GM23338 (cell line): ENCODE measurements around the gene CASP3. TPM values are rescaled to one million over a fixed set of nuclear protein-coding genes. Genes with fewer than 3 reads are reported as not detected.

Experiments
- ATAC-seq: fragments of 200-7000 bp; cut with Tn5 transposase; 3 replicates; pipeline ENCODE4 v1.9.1; 2020
- DNase-seq: peaks from one replicate; pipeline ENCODE4 v3.0.0-alpha.2; 2015; ENCODE audit warnings: low spot score
- H2AFZ ChIP-seq: fragments of 200-600 bp; sonication (generic); 2 replicates; pipeline ENCODE4 v1.8.0; 2016; ENCODE audit warnings: antibody characterized with exemption, mild to moderate bottlenecking, moderate library complexity
- H3F3A ChIP-seq: fragments of 200-600 bp; sonication (generic); replicated peaks from 2 replicates; pipeline ENCODE4 v1.8.0; 2017; ENCODE audit warnings: antibody characterized with exemption, mixed run types, low read depth
- H3K27ac ChIP-seq: fragments of 200-600 bp; sonication (generic); 2 replicates; pipeline ENCODE4 v1.6.1; 2016; ENCODE audit warnings: low read depth
- H3K27me3 ChIP-seq: fragments of 200-600 bp; sonication (generic); 2 replicates; pipeline ENCODE4 v1.8.0; 2016; ENCODE audit warnings: mild to moderate bottlenecking, mixed run types, moderate library complexity; ENCODE audit not compliant: insufficient read depth
- H3K36me3 ChIP-seq: fragments of 200-600 bp; sonication (generic); 2 replicates; pipeline ENCODE4 v1.8.0; 2016; ENCODE audit warnings: mild to moderate bottlenecking; ENCODE audit not compliant: insufficient read depth
- H3K4me1 ChIP-seq: fragments of 200-600 bp; sonication (generic); 2 replicates; pipeline ENCODE4 v1.8.0; 2016; ENCODE audit warnings: mild to moderate bottlenecking, moderate library complexity; ENCODE audit not compliant: insufficient read depth
- H3K4me2 ChIP-seq: fragments of 200-600 bp; sonication (generic); 2 replicates; pipeline ENCODE4 v1.7.1; 2017; ENCODE audit warnings: mixed run types
- H3K4me3 ChIP-seq: fragments of 200-600 bp; sonication (generic); 2 replicates; pipeline ENCODE4 v1.6.1; 2016; ENCODE audit warnings: mixed run types
- H3K79me2 ChIP-seq: fragments of 200-600 bp; sonication (generic); replicated peaks from 2 replicates; pipeline ENCODE4 v1.8.0; 2017; ENCODE audit warnings: mild to moderate bottlenecking; ENCODE audit not compliant: insufficient read depth
- H3K9me2 ChIP-seq: fragments of 200-600 bp; sonication (generic); 2 replicates; pipeline ENCODE4 v1.8.0; 2017; ENCODE audit not compliant: insufficient read depth
- H4K20me1 ChIP-seq: fragments of 200-600 bp; sonication (generic); replicated peaks from 2 replicates; pipeline ENCODE4 v1.8.0; 2017; ENCODE audit warnings: mild to moderate bottlenecking; ENCODE audit not compliant: insufficient read depth
- H3K27ac Mint-ChIP-seq: 2 replicates; pipeline ENCODE4 v1.8.0; 2020; ENCODE audit warnings: inconsistent platforms, mild to moderate bottlenecking, moderate library complexity, mixed read lengths
- H3K27me3 Mint-ChIP-seq: 3 replicates; pipeline ENCODE4 v1.8.0; 2022; ENCODE audit warnings: low read depth, mild to moderate bottlenecking, moderate library complexity, mixed read lengths, inconsistent platforms; ENCODE audit not compliant: insufficient read depth, poor library complexity
- H3K36me3 Mint-ChIP-seq: 3 replicates; pipeline ENCODE4 v1.8.0; 2021; ENCODE audit warnings: low read depth, mild to moderate bottlenecking, inconsistent platforms, moderate library complexity, mixed read lengths
- H3K4me1 Mint-ChIP-seq: 3 replicates; pipeline ENCODE4 v1.8.0; 2020; ENCODE audit warnings: mild to moderate bottlenecking, inconsistent platforms, mixed read lengths
- H3K4me3 Mint-ChIP-seq: 3 replicates; pipeline ENCODE4 v1.8.0; 2021; ENCODE audit warnings: moderate library complexity, mild to moderate bottlenecking, inconsistent platforms, mixed read lengths
- H3K9me3 Mint-ChIP-seq: 3 replicates; pipeline ENCODE4 v1.8.0; 2020; ENCODE audit warnings: moderate library complexity, mild to moderate bottlenecking, inconsistent platforms, mixed read lengths
- CREB1 ChIP-seq: fragments of 250-450 bp; sonication (Bioruptor Pico); IDR thresholded peaks from 2 replicates; pipeline ENCODE4 v1.5.0; 2020; ENCODE audit warnings: low read depth, mild to moderate bottlenecking, moderate library complexity
- EZH2 ChIP-seq: fragments of 200-600 bp; sonication (generic); IDR thresholded peaks from one replicate; pipeline ENCODE4 v1.8.0; 2017; ENCODE audit warnings: antibody characterized with exemption, mild to moderate bottlenecking, low read depth; ENCODE audit not compliant: unreplicated experiment
- EZH2phosphoT487 ChIP-seq: fragments of 200-600 bp; sonication (generic); IDR thresholded peaks from one replicate; pipeline ENCODE4 v1.8.1; 2018; ENCODE audit warnings: antibody characterized with exemption; ENCODE audit not compliant: unreplicated experiment
- JUNB ChIP-seq: IDR thresholded peaks from one replicate; pipeline ENCODE4 v1.6.1; 2016; ENCODE audit warnings: antibody characterized with exemption; ENCODE audit not compliant: unreplicated experiment
- NANOG ChIP-seq: IDR thresholded peaks from 2 replicates; pipeline ENCODE4 v1.6.1; 2016; ENCODE audit warnings: antibody characterized with exemption, borderline replicate concordance
- POLR2AphosphoS5 ChIP-seq: IDR thresholded peaks from 2 replicates; pipeline ENCODE4 v1.6.1; 2016; ENCODE audit warnings: antibody characterized with exemption, low read depth
- STAT1 ChIP-seq: IDR thresholded peaks from one replicate; pipeline ENCODE4 v1.6.1; 2016; ENCODE audit warnings: antibody characterized with exemption; ENCODE audit not compliant: unreplicated experiment
- ZNF114 ChIP-seq: fragments of 250-450 bp; sonication (Bioruptor Pico); IDR thresholded peaks from 2 replicates; pipeline ENCODE4 v1.5.0; 2020; ENCODE audit warnings: mild to moderate bottlenecking, moderate library complexity
- ZNF331 ChIP-seq: fragments of 250-450 bp; sonication (Bioruptor Pico); IDR thresholded peaks from 2 replicates; pipeline ENCODE4 v1.5.0; 2020; ENCODE audit warnings: low read depth, mild to moderate bottlenecking, moderate library complexity
- polyA plus RNA-seq: library from polyadenylated mRNA; unstranded; fragments of >200 nt; fragmentation: Nextera tagmentation; extraction: Ambion mirVana; gene quantifications from 2 replicates; pipeline ENCODE4 v1.2.1, GENCODE V29; 2016
- total RNA-seq: library from RNA; depleted of rRNA; stranded (reverse); fragments of >200 nt; shearing (Covaris generic); gene quantifications from 2 replicates; pipeline ENCODE4 v1.2.3, GENCODE V29; 2014
- TF ChIP-seq, protein P1 (sequence below): IDR thresholded peaks from one replicate; pipeline ENCODE4 v1.6.1; 2018; ENCODE audit warnings: antibody characterized with exemption; ENCODE audit not compliant: unreplicated experiment
- TF ChIP-seq, protein P2 (sequence below): fragments of 250-450 bp; sonication (Bioruptor Pico); IDR thresholded peaks from 2 replicates; pipeline ENCODE4 v1.5.0; 2020; ENCODE audit warnings: mild to moderate bottlenecking, moderate library complexity
- TF ChIP-seq, protein P3 (sequence below): IDR thresholded peaks from 2 replicates; pipeline ENCODE4 v1.6.1; 2016; ENCODE audit warnings: antibody characterized with exemption
- TF ChIP-seq, protein P4 (sequence below), 2 experiments: fragments of 200-600 bp in 1 of 2; sonication (generic) in 1 of 2; conservative IDR thresholded peaks; 2 replicates each; pipeline versions ENCODE4 v1.5.1 to v1.6.1; 2016 to 2017; ENCODE audit warnings: antibody characterized with exemption in 2 of 2, low read depth in 2 of 2, mild to moderate bottlenecking in 2 of 2, moderate library complexity in 1 of 2

The CASP3 gene
- total and polyA plus RNA-seq, 2 experiments from 2014 or later = 50.5 to 84.4 TPM

DNA sequence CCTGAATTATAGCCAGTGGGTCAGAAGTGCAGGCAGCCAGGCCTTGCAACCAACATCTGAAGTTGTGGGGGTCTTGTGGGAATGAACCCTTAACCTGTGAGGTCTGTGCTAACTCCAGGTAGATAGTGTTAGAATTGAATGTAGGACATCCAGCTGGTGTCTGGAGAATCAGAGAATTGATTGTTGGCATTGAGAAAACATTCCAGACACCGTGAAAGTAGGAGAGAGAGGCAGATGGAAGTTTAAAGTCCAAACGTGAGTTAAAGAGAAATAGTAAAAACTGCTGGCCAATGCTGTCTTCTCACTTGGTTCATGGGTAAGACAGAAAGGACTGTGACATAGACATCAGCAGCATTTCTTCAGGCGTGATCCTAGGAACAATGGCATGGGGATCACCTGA, 27.7 kb downstream of the CASP3 start:
- peaks cover 21% of the 10 kb centered on the region for H3K4me1 ChIP-seq
- H3K4me1 Mint-ChIP-seq = peaks cover 28% of the 10 kb centered on the region
- H3K27me3 Mint-ChIP-seq = peaks cover 7% of the 10 kb centered on the region
- peaks cover 32% of the 10 kb centered on the region for H3K9me3 Mint-ChIP-seq
- H3K9me2 ChIP-seq = peaks cover 7% of the 10 kb centered on the region; the same call in 1 of the 2 replicates
- no peak for DNase-seq
- no peak for ATAC-seq
- no peak overlapping the region for H3K4me2 ChIP-seq
- H3K4me3 Mint-ChIP-seq = no peak overlapping the region
- no peak overlapping the region for H3K4me3 ChIP-seq
- H3K27ac ChIP-seq = no peak overlapping the region
- peaks cover 73% of the 10 kb centered on the region for H3K36me3 Mint-ChIP-seq
- no peak overlapping the region for H3K27ac Mint-ChIP-seq
- H3K36me3 ChIP-seq = no peaks in the 10 kb centered on the region
- TF ChIP-seq JUNB (no peak), STAT1 (no peak), EZH2phosphoT487 (no peak), POLR2AphosphoS5 (no peak), CREB1 (no peak), ZNF114 (no peak), ZNF331 (CRISPR knock-in tag) (no peak), EZH2 (no peak), NANOG (no peak)
- TF ChIP-seq, protein P1, sequence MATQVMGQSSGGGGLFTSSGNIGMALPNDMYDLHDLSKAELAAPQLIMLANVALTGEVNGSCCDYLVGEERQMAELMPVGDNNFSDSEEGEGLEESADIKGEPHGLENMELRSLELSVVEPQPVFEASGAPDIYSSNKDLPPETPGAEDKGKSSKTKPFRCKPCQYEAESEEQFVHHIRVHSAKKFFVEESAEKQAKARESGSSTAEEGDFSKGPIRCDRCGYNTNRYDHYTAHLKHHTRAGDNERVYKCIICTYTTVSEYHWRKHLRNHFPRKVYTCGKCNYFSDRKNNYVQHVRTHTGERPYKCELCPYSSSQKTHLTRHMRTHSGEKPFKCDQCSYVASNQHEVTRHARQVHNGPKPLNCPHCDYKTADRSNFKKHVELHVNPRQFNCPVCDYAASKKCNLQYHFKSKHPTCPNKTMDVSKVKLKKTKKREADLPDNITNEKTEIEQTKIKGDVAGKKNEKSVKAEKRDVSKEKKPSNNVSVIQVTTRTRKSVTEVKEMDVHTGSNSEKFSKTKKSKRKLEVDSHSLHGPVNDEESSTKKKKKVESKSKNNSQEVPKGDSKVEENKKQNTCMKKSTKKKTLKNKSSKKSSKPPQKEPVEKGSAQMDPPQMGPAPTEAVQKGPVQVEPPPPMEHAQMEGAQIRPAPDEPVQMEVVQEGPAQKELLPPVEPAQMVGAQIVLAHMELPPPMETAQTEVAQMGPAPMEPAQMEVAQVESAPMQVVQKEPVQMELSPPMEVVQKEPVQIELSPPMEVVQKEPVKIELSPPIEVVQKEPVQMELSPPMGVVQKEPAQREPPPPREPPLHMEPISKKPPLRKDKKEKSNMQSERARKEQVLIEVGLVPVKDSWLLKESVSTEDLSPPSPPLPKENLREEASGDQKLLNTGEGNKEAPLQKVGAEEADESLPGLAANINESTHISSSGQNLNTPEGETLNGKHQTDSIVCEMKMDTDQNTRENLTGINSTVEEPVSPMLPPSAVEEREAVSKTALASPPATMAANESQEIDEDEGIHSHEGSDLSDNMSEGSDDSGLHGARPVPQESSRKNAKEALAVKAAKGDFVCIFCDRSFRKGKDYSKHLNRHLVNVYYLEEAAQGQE = no peak
- TF ChIP-seq, protein P2, sequence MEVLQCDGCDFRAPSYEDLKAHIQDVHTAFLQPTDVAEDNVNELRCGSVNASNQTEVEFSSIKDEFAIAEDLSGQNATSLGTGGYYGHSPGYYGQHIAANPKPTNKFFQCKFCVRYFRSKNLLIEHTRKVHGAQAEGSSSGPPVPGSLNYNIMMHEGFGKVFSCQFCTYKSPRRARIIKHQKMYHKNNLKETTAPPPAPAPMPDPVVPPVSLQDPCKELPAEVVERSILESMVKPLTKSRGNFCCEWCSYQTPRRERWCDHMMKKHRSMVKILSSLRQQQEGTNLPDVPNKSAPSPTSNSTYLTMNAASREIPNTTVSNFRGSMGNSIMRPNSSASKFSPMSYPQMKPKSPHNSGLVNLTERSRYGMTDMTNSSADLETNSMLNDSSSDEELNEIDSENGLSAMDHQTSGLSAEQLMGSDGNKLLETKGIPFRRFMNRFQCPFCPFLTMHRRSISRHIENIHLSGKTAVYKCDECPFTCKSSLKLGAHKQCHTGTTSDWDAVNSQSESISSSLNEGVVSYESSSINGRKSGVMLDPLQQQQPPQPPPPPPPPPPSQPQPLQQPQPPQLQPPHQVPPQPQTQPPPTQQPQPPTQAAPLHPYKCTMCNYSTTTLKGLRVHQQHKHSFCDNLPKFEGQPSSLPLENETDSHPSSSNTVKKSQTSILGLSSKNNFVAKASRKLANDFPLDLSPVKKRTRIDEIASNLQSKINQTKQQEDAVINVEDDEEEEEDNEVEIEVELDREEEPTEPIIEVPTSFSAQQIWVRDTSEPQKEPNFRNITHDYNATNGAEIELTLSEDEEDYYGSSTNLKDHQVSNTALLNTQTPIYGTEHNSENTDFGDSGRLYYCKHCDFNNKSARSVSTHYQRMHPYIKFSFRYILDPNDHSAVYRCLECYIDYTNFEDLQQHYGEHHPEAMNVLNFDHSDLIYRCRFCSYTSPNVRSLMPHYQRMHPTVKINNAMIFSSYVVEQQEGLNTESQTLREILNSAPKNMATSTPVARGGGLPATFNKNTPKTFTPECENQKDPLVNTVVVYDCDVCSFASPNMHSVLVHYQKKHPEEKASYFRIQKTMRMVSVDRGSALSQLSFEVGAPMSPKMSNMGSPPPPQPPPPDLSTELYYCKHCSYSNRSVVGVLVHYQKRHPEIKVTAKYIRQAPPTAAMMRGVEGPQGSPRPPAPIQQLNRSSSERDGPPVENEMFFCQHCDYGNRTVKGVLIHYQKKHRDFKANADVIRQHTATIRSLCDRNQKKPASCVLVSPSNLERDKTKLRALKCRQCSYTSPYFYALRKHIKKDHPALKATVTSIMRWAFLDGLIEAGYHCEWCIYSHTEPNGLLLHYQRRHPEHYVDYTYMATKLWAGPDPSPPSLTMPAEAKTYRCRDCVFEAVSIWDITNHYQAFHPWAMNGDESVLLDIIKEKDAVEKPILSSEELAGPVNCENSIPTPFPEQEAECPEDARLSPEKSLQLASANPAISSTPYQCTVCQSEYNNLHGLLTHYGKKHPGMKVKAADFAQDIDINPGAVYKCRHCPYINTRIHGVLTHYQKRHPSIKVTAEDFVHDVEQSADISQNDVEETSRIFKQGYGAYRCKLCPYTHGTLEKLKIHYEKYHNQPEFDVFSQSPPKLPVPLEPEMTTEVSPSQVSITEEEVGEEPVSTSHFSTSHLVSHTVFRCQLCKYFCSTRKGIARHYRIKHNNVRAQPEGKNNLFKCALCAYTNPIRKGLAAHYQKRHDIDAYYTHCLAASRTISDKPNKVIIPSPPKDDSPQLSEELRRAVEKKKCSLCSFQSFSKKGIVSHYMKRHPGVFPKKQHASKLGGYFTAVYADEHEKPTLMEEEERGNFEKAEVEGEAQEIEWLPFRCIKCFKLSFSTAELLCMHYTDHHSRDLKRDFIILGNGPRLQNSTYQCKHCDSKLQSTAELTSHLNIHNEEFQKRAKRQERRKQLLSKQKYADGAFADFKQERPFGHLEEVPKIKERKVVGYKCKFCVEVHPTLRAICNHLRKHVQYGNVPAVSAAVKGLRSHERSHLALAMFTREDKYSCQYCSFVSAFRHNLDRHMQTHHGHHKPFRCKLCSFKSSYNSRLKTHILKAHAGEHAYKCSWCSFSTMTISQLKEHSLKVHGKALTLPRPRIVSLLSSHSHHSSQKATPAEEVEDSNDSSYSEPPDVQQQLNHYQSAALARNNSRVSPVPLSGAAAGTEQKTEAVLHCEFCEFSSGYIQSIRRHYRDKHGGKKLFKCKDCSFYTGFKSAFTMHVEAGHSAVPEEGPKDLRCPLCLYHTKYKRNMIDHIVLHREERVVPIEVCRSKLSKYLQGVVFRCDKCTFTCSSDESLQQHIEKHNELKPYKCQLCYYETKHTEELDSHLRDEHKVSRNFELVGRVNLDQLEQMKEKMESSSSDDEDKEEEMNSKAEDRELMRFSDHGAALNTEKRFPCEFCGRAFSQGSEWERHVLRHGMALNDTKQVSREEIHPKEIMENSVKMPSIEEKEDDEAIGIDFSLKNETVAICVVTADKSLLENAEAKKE (CRISPR knock-in tag) = no peak
- TF ChIP-seq, protein P3, sequence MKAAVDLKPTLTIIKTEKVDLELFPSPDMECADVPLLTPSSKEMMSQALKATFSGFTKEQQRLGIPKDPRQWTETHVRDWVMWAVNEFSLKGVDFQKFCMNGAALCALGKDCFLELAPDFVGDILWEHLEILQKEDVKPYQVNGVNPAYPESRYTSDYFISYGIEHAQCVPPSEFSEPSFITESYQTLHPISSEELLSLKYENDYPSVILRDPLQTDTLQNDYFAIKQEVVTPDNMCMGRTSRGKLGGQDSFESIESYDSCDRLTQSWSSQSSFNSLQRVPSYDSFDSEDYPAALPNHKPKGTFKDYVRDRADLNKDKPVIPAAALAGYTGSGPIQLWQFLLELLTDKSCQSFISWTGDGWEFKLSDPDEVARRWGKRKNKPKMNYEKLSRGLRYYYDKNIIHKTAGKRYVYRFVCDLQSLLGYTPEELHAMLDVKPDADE = no peak
- TF ChIP-seq, protein P4, sequence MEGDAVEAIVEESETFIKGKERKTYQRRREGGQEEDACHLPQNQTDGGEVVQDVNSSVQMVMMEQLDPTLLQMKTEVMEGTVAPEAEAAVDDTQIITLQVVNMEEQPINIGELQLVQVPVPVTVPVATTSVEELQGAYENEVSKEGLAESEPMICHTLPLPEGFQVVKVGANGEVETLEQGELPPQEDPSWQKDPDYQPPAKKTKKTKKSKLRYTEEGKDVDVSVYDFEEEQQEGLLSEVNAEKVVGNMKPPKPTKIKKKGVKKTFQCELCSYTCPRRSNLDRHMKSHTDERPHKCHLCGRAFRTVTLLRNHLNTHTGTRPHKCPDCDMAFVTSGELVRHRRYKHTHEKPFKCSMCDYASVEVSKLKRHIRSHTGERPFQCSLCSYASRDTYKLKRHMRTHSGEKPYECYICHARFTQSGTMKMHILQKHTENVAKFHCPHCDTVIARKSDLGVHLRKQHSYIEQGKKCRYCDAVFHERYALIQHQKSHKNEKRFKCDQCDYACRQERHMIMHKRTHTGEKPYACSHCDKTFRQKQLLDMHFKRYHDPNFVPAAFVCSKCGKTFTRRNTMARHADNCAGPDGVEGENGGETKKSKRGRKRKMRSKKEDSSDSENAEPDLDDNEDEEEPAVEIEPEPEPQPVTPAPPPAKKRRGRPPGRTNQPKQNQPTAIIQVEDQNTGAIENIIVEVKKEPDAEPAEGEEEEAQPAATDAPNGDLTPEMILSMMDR (conservative IDR thresholded peaks at IDR 0.05; ENCODE audit: low read depth in 2 of 2) = no peak
- no peak overlapping the region for H2AFZ ChIP-seq
- no peaks in the 10 kb centered on the region for H4K20me1 ChIP-seq
- no peaks in the 10 kb centered on the region for H3K27me3 ChIP-seq
- H3F3A ChIP-seq = no peaks in the 10 kb centered on the region
- no peaks in the 10 kb centered on the region for H3K79me2 ChIP-seq
